CD14-positive monocyte (primary cell): ENCODE data around the gene TNN. TPM values are rescaled to one million over a fixed set of nuclear protein-coding genes. Genes with fewer than 3 reads are reported as not detected.
"Not testable (repeated sequence)": the region's sequence is repeated elsewhere in the genome, so short reads cannot be mapped to it uniquely, and the experiment has no call there.

Source experiments
- DNase-seq, 3 donors: peaks; one replicate each; pipeline ENCODE4 v3.0.0-alpha.2; 2011 to 2022
- H2AFZ ChIP-seq: 2 replicates; pipeline ENCODE4 v1.6.0; 2012; ENCODE audit warnings: mild to moderate bottlenecking, low read depth, low read length, inconsistent platforms; ENCODE audit not compliant: insufficient read depth, poor library complexity, severe bottlenecking
- H3K27ac ChIP-seq, 2 donors: 1 replicate in 1 of 2; 2 replicates in 1 of 2; pipeline ENCODE4 v1.5.1; 2012 to 2013; ENCODE audit warnings: low read length in 2 of 2, control low read depth in 1 of 2, inconsistent platforms in 1 of 2, low read depth in 1 of 2, mild to moderate bottlenecking in 1 of 2
- H3K27me3 ChIP-seq, 2 donors: one replicate each; pipeline versions ENCODE4 v1.6.0 to v1.6.1; 2011 to 2013; ENCODE audit warnings: low read length in 2 of 2; ENCODE audit not compliant: control insufficient read depth in 2 of 2, insufficient read depth in 2 of 2
- H3K36me3 ChIP-seq, 2 donors: replicated peaks in 1 of 2; 1 replicate in 1 of 2; 2 replicates in 1 of 2; pipeline versions ENCODE4 v1.5.1 to v1.6.1; 2012 to 2013; ENCODE audit warnings: low read length in 2 of 2, control low read depth in 1 of 2, inconsistent platforms in 1 of 2, mild to moderate bottlenecking in 1 of 2; ENCODE audit not compliant: insufficient read depth in 2 of 2, control insufficient read depth in 1 of 2
- H3K4me1 ChIP-seq, 2 donors: 1 replicate in 1 of 2; 2 replicates in 1 of 2; pipeline versions ENCODE4 v1.5.1 to v1.6.1; 2012 to 2013; ENCODE audit warnings: low read length in 2 of 2, control low read depth in 1 of 2, inconsistent platforms in 1 of 2, mild to moderate bottlenecking in 1 of 2, moderate library complexity in 1 of 2; ENCODE audit not compliant: insufficient read depth in 2 of 2, control insufficient read depth in 1 of 2
- H3K4me2 ChIP-seq: replicated peaks from 2 replicates; pipeline ENCODE3; 2012; ENCODE audit warnings: low read length, moderate library complexity, mild to moderate bottlenecking; ENCODE audit not compliant: poor library complexity, severe bottlenecking; ENCODE audit errors: extremely low read depth
- H3K4me3 ChIP-seq, 3 experiments: fragments of 200-600 bp in 1 of 3; sonication (generic) in 1 of 3; replicated peaks in 1 of 3; 1 replicate in 2 of 3; 2 replicates in 1 of 3; pipeline ENCODE4 v1.5.1; 2011 to 2013; ENCODE audit warnings: low read length in 3 of 3, mild to moderate bottlenecking in 3 of 3, control low read depth in 2 of 3, low read depth in 2 of 3, inconsistent platforms in 1 of 3, moderate library complexity in 1 of 3
- H3K79me2 ChIP-seq: 2 replicates; pipeline ENCODE4 v1.6.0; 2012; ENCODE audit warnings: mild to moderate bottlenecking, control low read depth, inconsistent platforms, low read length, moderate library complexity; ENCODE audit not compliant: insufficient read depth
- H3K9ac ChIP-seq: 2 replicates; pipeline ENCODE4 v1.6.0; 2017; ENCODE audit warnings: low read length, mild to moderate bottlenecking; ENCODE audit not compliant: insufficient read depth, poor library complexity, severe bottlenecking
- H3K9me3 ChIP-seq, 2 donors: replicated peaks in 1 of 2; 1 replicate in 1 of 2; 2 replicates in 1 of 2; pipeline versions ENCODE4 v1.5.1 to v1.6.1; 2012 to 2013; ENCODE audit warnings: low read length in 2 of 2, control low read depth in 1 of 2; ENCODE audit not compliant: control insufficient read depth in 1 of 2, insufficient read depth in 1 of 2
- H4K20me1 ChIP-seq: 2 replicates; pipeline ENCODE4 v1.6.0; 2012; ENCODE audit warnings: mild to moderate bottlenecking, low read length, control low read depth, moderate library complexity; ENCODE audit not compliant: insufficient read depth
- H3K27ac Mint-ChIP-seq, 7 donors: one replicate each; pipeline ENCODE4 v1.8.0; 2020; ENCODE audit warnings: mild to moderate bottlenecking in 7 of 7, mixed read lengths in 7 of 7, moderate library complexity in 6 of 7, inconsistent platforms in 2 of 7
- H3K27me3 Mint-ChIP-seq, 3 donors: one replicate each; pipeline ENCODE4 v1.8.0; 2021 to 2022; ENCODE audit warnings: low read depth in 3 of 3, mild to moderate bottlenecking in 3 of 3, mixed read lengths in 3 of 3, moderate library complexity in 3 of 3, inconsistent platforms in 1 of 3
- H3K36me3 Mint-ChIP-seq, 2 donors: one replicate each; pipeline ENCODE4 v1.8.0; 2020; ENCODE audit warnings: mixed read lengths in 2 of 2, inconsistent platforms in 1 of 2, mild to moderate bottlenecking in 1 of 2
- H3K4me1 Mint-ChIP-seq: one replicate; pipeline ENCODE4 v1.8.0; 2020; ENCODE audit warnings: mild to moderate bottlenecking, mixed read lengths
- H3K4me3 Mint-ChIP-seq, 2 donors: one replicate each; pipeline ENCODE4 v1.8.0; 2020; ENCODE audit warnings: mild to moderate bottlenecking in 2 of 2, mixed read lengths in 2 of 2, moderate library complexity in 1 of 2
- H3K9me3 Mint-ChIP-seq, 7 donors: one replicate each; pipeline ENCODE4 v1.8.0; 2020 to 2022; ENCODE audit warnings: mixed read lengths in 7 of 7, mild to moderate bottlenecking in 6 of 7, moderate library complexity in 6 of 7, inconsistent platforms in 2 of 7
- CTCF ChIP-seq: fragments of 200-600 bp; IDR thresholded peaks from one replicate; pipeline ENCODE4 v1.8.0; 2022; ENCODE audit warnings: antibody characterized with exemption, mild to moderate bottlenecking
- WGBS: methylation state at CpG from one replicate; pipeline ENCODE4 v1.1.5; 2013; ENCODE audit warnings: missing lambda C conversion rate; ENCODE audit not compliant: insufficient coverage; 5-methylcytosine and 5-hydroxymethylcytosine counted together
- intact Hi-C, 2 donors: fragments of 100-400 bp; cut with micrococcal nuclease; formaldehyde crosslinking; loops; one replicate each; pipeline versions ENCODE4 v1.15.0 to v1.15.1; 2023
- polyA plus RNA-seq, 3 donors: library from polyadenylated mRNA; depleted of rRNA in 1 of 3; unstranded in 2 of 3; stranded (reverse) in 1 of 3; fragments of 300-500 nt in 2 of 3; fragments of >200 nt in 1 of 3; fragmentation: Illumina TruSeq in 2 of 3; gene quantifications; 1 replicate in 2 of 3; 2 replicates in 1 of 3; pipeline ENCODE4 v1.2.3, GENCODE V29; 2012 to 2021

The TNN gene
- polyA plus RNA-seq, 3 donors = not detected

GRCh38 chr1:175099916-175100315 is 32.3 kb downstream of the TNN start:
- no peak for DNase-seq
- Histone ChIP-seq H3K27ac (no peak overlapping the region), H3K9me3 (peaks cover 0 to 10% of the 10 kb centered on the region in 2 donors), H4K20me1 (no peaks in the 10 kb centered on the region), H3K79me2 (no peaks in the 10 kb centered on the region), H2AFZ (no peak overlapping the region), H3K9ac (no peak overlapping the region), H3K4me1 (peaks cover 0 to 4% of the 10 kb centered on the region in 2 donors), H3K36me3 (no peaks in the 10 kb centered on the region), H3K4me2 (no peak overlapping the region), H3K27me3 (no peaks in the 10 kb centered on the region), H3K4me3 (no peak overlapping the region)
- no peak for TF ChIP-seq CTCF
- H3K36me3 Mint-ChIP-seq = no peaks in the 10 kb centered on the region
- H3K9me3 Mint-ChIP-seq = peaks cover 4 to 21% (median 16%) of the 10 kb centered on the region in 7 donors
- no peak overlapping the region for H3K4me3 Mint-ChIP-seq
- peaks cover 14% of the 10 kb centered on the region for H3K4me1 Mint-ChIP-seq
- 92% methylated on average over 1 of the region's 2 CpGs for WGBS
- intact Hi-C loops = no loop called here
- peak overlapping the region in 1 of 7 donors; percentile 65 for H3K27ac Mint-ChIP-seq
- peaks cover 0 to 3% (median 1%) of the 10 kb centered on the region in 3 donors for H3K27me3 Mint-ChIP-seq

GRCh38 chr1:175102166-175102565 is 34.5 kb downstream of the TNN start:
- H4K20me1 ChIP-seq, H3K27ac Mint-ChIP-seq, intact Hi-C loops: not testable (repeated sequence)

GRCh38 chr1:175106536-175106935 is 38.9 kb downstream of the TNN start:
- H3K4me1 ChIP-seq, H3K4me3 ChIP-seq, H3K4me2 ChIP-seq, H3K79me2 ChIP-seq, H3K27me3 ChIP-seq, H3K27me3 Mint-ChIP-seq, H3K27ac Mint-ChIP-seq, H3K27ac ChIP-seq, H3K36me3 ChIP-seq, intact Hi-C loops, H3K4me1 Mint-ChIP-seq, H2AFZ ChIP-seq, H4K20me1 ChIP-seq, H3K9ac ChIP-seq, DNase-seq, H3K36me3 Mint-ChIP-seq, H3K4me3 Mint-ChIP-seq: not testable (repeated sequence)
- peaks cover 0 to 21% of the 10 kb centered on the region in 2 donors for H3K9me3 ChIP-seq
- H3K9me3 Mint-ChIP-seq = peaks cover 14 to 44% (median 24%) of the 10 kb centered on the region in 7 donors
- no CpG with 5 or more reads among the region's 15 CpGs for whole genome bisulfite sequencing

More at GRCh38 chr1:175102166-175102565, 34.5 kb downstream of the TNN start:
- H3K36me3 Mint-ChIP-seq, H3K4me3 Mint-ChIP-seq, H3K4me1 ChIP-seq, H3K9ac ChIP-seq, H3K4me3 ChIP-seq, H3K4me2 ChIP-seq, DNase-seq, H3K79me2 ChIP-seq, H2AFZ ChIP-seq, H3K27me3 ChIP-seq, H3K36me3 ChIP-seq, H3K27me3 Mint-ChIP-seq, H3K27ac ChIP-seq: not testable (repeated sequence)
- peaks cover 12 to 37% (median 23%) of the 10 kb centered on the region in 7 donors for H3K9me3 Mint-ChIP-seq
- no CpG with 5 or more reads among the region's 21 CpGs for WGBS
- H3K9me3 ChIP-seq = peaks cover 0 to 14% of the 10 kb centered on the region in 2 donors
- peaks cover 10% of the 10 kb centered on the region for H3K4me1 Mint-ChIP-seq

- intact Hi-C loops, H2AFZ ChIP-seq, H3K36me3 ChIP-seq, H3K4me3 ChIP-seq, H3K4me1 ChIP-seq, H3K9ac ChIP-seq, H3K27ac Mint-ChIP-seq, H3K4me3 Mint-ChIP-seq, H3K27me3 ChIP-seq, H3K4me2 ChIP-seq, DNase-seq, H3K79me2 ChIP-seq, H3K36me3 Mint-ChIP-seq, H3K27me3 Mint-ChIP-seq, H3K4me1 Mint-ChIP-seq, H4K20me1 ChIP-seq, H3K27ac ChIP-seq: not testable (repeated sequence)
- H3K9me3 ChIP-seq = peaks cover 5 to 12% of the 10 kb centered on the region in 2 donors
- peaks cover 16 to 38% (median 24%) of the 10 kb centered on the region in 7 donors for H3K9me3 Mint-ChIP-seq
- 89% methylated on average over 9 of the region's 25 CpGs for WGBS
Measured at GRCh38 chr1:175108331-175108820, 40.7 kb downstream of the TNN start.
